Lower leg skin (tissue), 4 donors: ENCODE data around the gene TBC1D8. TPM values are rescaled to one million over a fixed set of nuclear protein-coding genes. Genes with fewer than 3 reads are reported as not detected.

Experiments
- DNase-seq, 2 donors: peaks; one replicate each; pipeline ENCODE4 v3.0.0-alpha.2; 2019; ENCODE audit warnings: low spot score in 2 of 2
- H3K4me3 ChIP-seq: fragments of 200-600 bp; sonication (generic); 2 replicates; pipeline ENCODE4 v1.5.1; 2017; ENCODE audit warnings: mild to moderate bottlenecking, low read depth; ENCODE audit not compliant: poor library complexity, severe bottlenecking
- POLR2A ChIP-seq, 2 donors: fragments of 450-650 bp; IDR thresholded peaks; one replicate each; pipeline ENCODE4 v1.6.1; 2016 to 2017; ENCODE audit warnings: antibody characterized with exemption in 2 of 2, mild to moderate bottlenecking in 1 of 2, moderate library complexity in 1 of 2
- WGBS, 2 donors: methylation state at CpG; one replicate each; pipeline ENCODE4 v1.1.5; 2018; 5-methylcytosine and 5-hydroxymethylcytosine counted together
- intact Hi-C: fragments of 100-400 bp; cut with DNase I; formaldehyde crosslinking; loops from one replicate; pipeline ENCODE4 v1.15.0; 2023; ENCODE audit warnings: low total_unique reads
- total RNA-seq, 4 donors: library from RNA; depleted of rRNA; stranded (reverse); fragments of >200 nt; gene quantifications; one replicate each; pipeline ENCODE4 v1.1.0, GENCODE V29; 2016
- TF ChIP-seq, protein P1 (sequence below), 3 donors: fragments of 450-650 bp; IDR thresholded peaks; one replicate each; pipeline ENCODE4 v1.5.1; 2016; ENCODE audit warnings: antibody characterized with exemption in 3 of 3, mild to moderate bottlenecking in 3 of 3, moderate library complexity in 2 of 3

Gene TBC1D8
- total RNA-seq, 4 donors from 2014 or later: 29.4 to 102 (median 46.1) TPM

DNA sequence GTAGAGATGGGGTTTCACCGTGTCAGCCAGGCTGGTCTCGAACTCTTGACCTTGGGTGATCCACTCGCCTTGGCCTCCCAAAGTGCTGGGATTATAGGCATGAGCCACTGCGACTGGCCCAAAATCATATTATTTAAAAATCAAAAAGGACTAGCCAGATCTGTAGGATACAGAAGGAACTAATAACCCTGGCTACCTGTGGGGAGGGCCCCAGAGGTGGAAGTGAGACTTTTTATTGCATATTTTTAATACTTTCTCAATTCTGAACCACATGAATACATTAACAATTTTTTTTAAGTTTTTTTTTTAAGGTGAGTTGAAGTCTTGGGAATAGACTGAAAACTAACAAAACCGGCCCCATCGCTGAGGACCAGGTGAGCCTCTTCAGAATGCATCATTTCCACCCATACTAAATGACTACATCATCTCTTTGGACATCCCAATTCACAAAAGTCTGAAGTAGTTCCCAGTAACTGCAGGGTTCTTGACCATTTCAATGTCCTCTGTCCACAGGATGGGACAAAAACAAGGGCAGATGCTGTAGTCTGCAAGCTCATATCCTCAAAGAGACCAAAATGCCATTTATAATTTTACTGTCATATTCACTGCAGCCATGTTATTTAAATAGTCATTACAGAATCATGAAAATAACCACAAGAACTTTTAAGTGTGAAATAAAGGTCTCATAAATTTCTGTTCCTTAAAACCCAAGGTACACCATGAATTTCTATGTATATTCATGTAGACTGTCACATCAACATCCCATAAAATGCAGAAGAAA lies 127.7 kb downstream of the TBC1D8 start:
- TF ChIP-seq, protein P1, sequence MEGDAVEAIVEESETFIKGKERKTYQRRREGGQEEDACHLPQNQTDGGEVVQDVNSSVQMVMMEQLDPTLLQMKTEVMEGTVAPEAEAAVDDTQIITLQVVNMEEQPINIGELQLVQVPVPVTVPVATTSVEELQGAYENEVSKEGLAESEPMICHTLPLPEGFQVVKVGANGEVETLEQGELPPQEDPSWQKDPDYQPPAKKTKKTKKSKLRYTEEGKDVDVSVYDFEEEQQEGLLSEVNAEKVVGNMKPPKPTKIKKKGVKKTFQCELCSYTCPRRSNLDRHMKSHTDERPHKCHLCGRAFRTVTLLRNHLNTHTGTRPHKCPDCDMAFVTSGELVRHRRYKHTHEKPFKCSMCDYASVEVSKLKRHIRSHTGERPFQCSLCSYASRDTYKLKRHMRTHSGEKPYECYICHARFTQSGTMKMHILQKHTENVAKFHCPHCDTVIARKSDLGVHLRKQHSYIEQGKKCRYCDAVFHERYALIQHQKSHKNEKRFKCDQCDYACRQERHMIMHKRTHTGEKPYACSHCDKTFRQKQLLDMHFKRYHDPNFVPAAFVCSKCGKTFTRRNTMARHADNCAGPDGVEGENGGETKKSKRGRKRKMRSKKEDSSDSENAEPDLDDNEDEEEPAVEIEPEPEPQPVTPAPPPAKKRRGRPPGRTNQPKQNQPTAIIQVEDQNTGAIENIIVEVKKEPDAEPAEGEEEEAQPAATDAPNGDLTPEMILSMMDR (IDR thresholded peaks at IDR 0.05): no peak
- no peak for TF ChIP-seq POLR2A (IDR thresholded peaks at IDR 0.05)
- WGBS, 2 donors: 95 to 96% methylated on average over 6 of the region's 6 CpGs
- DNase-seq: no peak
- H3K4me3 ChIP-seq: no peak overlapping the region
- intact Hi-C loops: no loop called here

DNA sequence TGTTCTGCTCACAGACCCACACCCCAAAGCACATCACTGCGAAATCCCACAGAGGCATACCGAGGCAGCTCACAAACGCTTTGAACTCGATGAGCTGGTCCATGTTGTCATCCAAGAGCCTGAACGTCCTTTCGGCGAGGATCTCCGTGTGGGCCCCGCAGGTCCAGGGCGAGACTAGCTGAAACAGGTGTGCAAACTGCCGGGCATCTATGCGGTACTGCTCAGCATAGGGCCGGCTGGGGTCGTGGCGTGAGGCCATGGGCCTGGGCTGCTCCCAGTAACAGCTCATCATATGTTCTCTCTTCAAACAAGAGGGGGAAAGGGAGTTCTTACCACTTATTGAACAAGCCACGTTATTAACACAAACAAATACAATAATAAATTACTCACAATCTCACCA lies 129.0 kb downstream of the TBC1D8 start:
- peak in 1 of 2 donors; percentile 84 for DNase-seq
- no peak for TF ChIP-seq POLR2A (IDR thresholded peaks at IDR 0.05)
- TF ChIP-seq, protein P1 (IDR thresholded peaks at IDR 0.05): no peak
- intact Hi-C loops: no loop called here
- H3K4me3 ChIP-seq: no peak overlapping the region
- 86 to 89% methylated on average over 16 of the region's 16 CpGs for WGBS, 2 donors

DNA sequence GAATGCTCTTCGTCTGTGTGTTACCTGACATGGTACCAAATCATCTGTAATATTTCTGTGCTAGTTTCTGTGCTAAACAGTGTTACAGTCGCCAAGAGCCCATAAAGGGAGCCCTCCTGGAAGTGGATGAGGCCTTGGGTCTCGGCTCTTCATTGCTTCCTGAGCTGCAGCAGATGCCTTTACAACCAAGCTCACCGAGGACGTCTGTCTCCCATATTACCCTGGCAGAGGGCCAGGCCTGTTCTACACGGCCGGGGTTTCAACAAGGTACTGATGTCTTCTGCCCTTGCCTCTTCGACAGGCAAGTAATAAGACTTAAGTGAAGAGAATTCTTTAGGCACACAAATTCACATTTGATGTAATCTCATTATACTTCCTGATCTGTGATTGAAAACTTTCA lies 132.2 kb downstream of the TBC1D8 start:
- TF ChIP-seq, protein P1 (IDR thresholded peaks at IDR 0.05): no peak
- no peak for TF ChIP-seq POLR2A (IDR thresholded peaks at IDR 0.05)
- peak in 1 of 2 donors; percentile 61 for DNase-seq
- no peak overlapping the region for H3K4me3 ChIP-seq
- intact Hi-C loops: no loop called here
- WGBS, 2 donors: 57 to 58% methylated on average over 8 of the region's 8 CpGs

DNA sequence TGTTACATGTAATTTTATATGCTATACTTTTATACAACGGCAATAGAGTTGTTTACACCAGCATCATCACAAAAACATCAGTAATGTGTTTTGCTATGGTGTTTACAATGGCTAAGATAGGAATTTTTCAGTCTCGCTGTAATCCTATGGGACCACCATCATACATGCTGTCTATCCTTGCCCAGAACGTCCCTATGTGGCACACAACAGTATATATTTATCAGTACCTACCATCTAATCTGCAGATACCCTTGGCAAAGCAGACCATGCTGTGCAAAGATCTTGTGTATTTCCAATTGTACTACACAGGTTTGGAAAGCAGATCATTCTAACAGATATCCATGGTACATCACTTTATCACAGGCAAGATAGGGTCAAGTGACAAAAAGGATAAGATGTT lies 133.8 kb downstream of the TBC1D8 start:
- TF ChIP-seq, protein P1 (IDR thresholded peaks at IDR 0.05): no peak
- TF ChIP-seq POLR2A (IDR thresholded peaks at IDR 0.05): no peak
- DNase-seq: no peak
- intact Hi-C loops: no loop called here
- H3K4me3 ChIP-seq: no peak overlapping the region
- WGBS, 2 donors: 77 to 81% methylated on average over 3 of the region's 3 CpGs

DNA sequence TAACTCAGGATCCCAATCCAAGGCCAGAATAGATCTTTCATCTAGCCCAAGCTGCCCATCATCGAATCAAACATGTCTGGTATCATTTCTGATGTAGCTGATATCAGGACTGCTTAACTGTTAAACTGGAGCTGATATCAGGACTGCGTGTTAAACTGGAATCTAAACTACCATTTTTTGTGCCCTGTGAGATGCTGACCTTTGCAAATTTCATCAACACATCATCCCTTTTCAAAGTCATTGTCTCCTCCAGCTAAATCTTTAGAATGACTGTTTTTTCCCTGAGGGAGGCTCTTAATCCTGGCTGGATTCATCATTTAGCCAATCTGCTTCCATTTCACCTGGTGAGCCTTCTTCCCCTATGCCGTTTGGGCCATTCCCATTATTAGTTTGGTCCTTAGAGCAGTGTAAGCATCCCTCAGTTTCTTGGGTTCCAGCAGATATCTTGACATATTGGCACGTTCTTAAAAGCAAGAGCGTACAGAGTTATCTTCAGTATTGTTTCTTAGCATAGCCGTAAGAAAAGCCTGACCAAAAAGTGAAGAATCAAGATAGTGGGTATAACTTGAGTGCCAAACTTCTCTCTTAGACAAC lies 136.8 kb downstream of the TBC1D8 start:
- no peak overlapping the region for H3K4me3 ChIP-seq
- TF ChIP-seq, protein P1 (IDR thresholded peaks at IDR 0.05): no peak
- no peak for TF ChIP-seq POLR2A (IDR thresholded peaks at IDR 0.05)
- intact Hi-C loops: loop anchor here (5.0 kb wide), 1 partner anchor 138 kb away; the partner anchor contains the start of gene TBC1D8
- WGBS, 2 donors: 92% methylated on average over 6 of the region's 6 CpGs
- no peak for DNase-seq
